Hepatocyte (in vitro differentiated cells): ENCODE measurements around the gene ERCC2.

Source experiments
- EZH2 ChIP-seq: fragments of 200-600 bp; sonication (generic); IDR thresholded peaks from 2 replicates; pipeline ENCODE4 v1.6.1; 2016; ENCODE audit warnings: antibody characterized with exemption, mild to moderate bottlenecking, borderline replicate concordance
- TF ChIP-seq, protein P1 (sequence below): fragments of 200-600 bp; sonication (generic); IDR thresholded peaks from 2 replicates; pipeline ENCODE4 v1.5.1; 2016; ENCODE audit warnings: antibody characterized with exemption, mild to moderate bottlenecking; ENCODE audit not compliant: poor library complexity

DNA sequence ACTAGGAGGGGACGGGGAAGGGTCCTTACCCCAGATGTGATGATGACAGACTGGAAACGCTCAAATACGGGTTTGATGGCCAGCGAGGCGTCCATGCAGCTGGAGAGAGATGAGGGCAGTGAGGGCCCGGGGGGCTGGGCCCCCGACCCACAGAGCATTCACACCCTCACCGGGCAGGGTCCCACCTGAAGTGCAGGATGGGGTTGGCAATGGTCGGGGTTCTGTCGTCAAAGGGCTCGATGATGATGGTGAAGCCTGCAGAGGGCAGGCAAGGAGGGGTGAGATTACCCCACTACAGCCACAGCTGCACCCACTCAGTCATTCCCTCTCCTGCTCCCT, 13.0 kb downstream of the ERCC2 start:
- TF ChIP-seq, protein P1, sequence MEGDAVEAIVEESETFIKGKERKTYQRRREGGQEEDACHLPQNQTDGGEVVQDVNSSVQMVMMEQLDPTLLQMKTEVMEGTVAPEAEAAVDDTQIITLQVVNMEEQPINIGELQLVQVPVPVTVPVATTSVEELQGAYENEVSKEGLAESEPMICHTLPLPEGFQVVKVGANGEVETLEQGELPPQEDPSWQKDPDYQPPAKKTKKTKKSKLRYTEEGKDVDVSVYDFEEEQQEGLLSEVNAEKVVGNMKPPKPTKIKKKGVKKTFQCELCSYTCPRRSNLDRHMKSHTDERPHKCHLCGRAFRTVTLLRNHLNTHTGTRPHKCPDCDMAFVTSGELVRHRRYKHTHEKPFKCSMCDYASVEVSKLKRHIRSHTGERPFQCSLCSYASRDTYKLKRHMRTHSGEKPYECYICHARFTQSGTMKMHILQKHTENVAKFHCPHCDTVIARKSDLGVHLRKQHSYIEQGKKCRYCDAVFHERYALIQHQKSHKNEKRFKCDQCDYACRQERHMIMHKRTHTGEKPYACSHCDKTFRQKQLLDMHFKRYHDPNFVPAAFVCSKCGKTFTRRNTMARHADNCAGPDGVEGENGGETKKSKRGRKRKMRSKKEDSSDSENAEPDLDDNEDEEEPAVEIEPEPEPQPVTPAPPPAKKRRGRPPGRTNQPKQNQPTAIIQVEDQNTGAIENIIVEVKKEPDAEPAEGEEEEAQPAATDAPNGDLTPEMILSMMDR: no peak
- no peak for TF ChIP-seq EZH2
